GM13976 (cell line): Measurements from ENCODE around the gene AQP6.
"Not testable (repeated sequence)": the region's sequence is repeated elsewhere in the genome, so short reads cannot be mapped to it uniquely, and the experiment has no call there.

Experiments
- DNase-seq: peaks from one replicate; pipeline ENCODE4 v3.0.0; 2012; ENCODE audit warnings: low spot score
- CTCF ChIP-seq: IDR thresholded peaks from 2 replicates; pipeline ENCODE4 v1.5.1; 2012; ENCODE audit warnings: borderline replicate concordance, mild to moderate bottlenecking; ENCODE audit not compliant: insufficient read depth; ENCODE audit errors: extremely low read depth, missing control alignments, control extremely low read depth
- in situ Hi-C: fragments of 300-500 bp; cut with MboI; formaldehyde crosslinking; loops from one replicate; pipeline ENCODE4 v1.12.0; 2022; ENCODE audit warnings: low sequenced_read_pairs, mixed read lengths, inconsistent platforms; ENCODE audit not compliant: unreplicated experiment

Gene AQP6

GRCh38 chr12:49980501-49981349 is 8.0 kb downstream of the AQP6 start:
- DNase-seq: no peak
- TF ChIP-seq CTCF: no peak

GRCh38 chr12:49982246-49983087 is 9.7 kb downstream of the AQP6 start:
- no peak for DNase-seq
- no peak for TF ChIP-seq CTCF
- in situ Hi-C loops: no loop called here

More at GRCh38 chr12:49980501-49981349, 8.0 kb downstream of the AQP6 start:
- in situ Hi-C loops: no loop called here

DNA sequence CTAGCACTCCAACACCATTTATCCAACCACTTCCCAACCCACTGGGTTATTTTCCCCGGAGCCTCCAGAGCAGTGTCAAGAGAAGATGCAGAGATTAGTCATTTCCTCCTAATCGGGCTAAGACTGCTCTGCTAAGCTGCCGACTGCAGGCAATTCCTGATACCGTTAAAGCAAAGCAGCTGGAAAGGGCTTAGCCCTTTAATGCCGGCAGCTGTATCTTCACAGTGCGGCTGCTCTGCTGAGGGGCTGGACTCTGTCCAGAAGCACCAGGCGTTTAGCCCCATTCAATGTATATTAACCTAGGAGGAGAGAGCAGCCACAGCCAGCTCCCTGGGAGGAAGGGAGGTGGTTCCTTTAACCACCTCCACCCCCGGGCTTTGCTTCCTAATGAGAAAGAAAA is 11.1 kb downstream of the AQP6 start:
- no peak for TF ChIP-seq CTCF
- in situ Hi-C loops: no loop called here
- DNase-seq: no peak

DNA sequence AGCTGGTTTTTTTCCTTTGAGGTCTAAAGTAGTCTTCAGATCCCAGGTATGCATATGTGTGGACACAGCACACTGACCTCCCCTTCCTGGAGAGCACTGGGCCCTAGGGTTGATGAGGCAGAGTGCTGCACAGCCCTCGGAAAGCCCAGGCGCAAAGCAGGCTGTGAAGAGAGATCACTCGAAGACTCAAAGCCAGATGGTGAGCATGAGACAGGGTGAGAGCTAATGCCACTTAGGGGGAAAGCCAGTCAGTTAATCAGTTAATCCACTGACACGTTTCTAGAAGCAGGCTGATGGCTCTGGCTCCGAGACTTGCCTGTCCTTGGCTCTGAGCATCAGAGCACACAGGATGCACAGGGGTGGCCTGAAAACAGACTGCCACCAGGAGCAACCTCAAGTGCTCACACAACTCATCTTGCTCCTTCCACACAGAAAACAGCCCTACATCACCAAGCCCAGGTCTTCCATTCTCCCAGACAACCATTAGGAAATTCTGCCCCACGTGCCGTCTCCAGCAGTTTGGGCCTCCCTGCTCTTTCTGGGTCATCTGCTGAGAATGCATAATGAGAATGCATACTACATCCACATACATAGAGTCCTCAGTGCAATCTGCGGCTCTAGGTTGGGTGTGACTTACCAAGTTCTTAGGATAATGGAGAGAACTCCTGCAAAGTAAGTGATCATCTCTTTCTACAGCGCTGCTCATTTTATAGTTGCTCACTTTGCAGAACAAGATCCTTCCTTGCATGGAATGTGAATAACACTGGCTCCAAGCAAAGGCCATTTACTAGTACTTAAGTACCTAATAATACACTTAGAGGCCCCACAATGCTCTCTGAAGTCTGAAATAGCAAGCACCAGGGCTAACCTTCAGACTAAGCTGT is 12.0 kb downstream of the AQP6 start:
- DNase-seq: no peak
- no peak for TF ChIP-seq CTCF
- in situ Hi-C loops: no loop called here

- in situ Hi-C loops: no loop called here
- no peak for TF ChIP-seq CTCF
- no peak for DNase-seq
Measured at GRCh38 chr12:49985981-49986380, 13.2 kb downstream of the AQP6 start.

- in situ Hi-C loops: not testable (repeated sequence)
Measured at GRCh38 chr12:49986476-49986875, 13.7 kb downstream of the AQP6 start.

More at GRCh38 chr12:49986476-49986875, 13.7 kb downstream of the AQP6 start:
- not testable (repeated sequence) for DNase-seq
